Transverse colon (tissue), 4 donors: Measurements from ENCODE around the gene RPS2. TPM values are rescaled to one million over a fixed set of nuclear protein-coding genes. Genes with fewer than 3 reads are reported as not detected.
"Not testable (repeated sequence)": the region's sequence is repeated elsewhere in the genome, so short reads cannot be mapped to it uniquely, and the experiment has no call there.

ENCODE experiments used
- DNase-seq: peaks from one replicate; pipeline ENCODE4 v3.0.0-alpha.2; 2019
- H3K27ac ChIP-seq, 4 donors: fragments of 200-600 bp; sonication (generic); 2 replicates each; pipeline ENCODE4 v1.5.1; 2016 to 2018; ENCODE audit warnings: inconsistent platforms in 4 of 4
- H3K27me3 ChIP-seq: fragments of 200-600 bp; sonication (generic); 2 replicates; pipeline ENCODE4 v1.5.1; 2017; ENCODE audit warnings: inconsistent platforms
- H3K36me3 ChIP-seq, 4 donors: fragments of 200-600 bp; sonication (generic); 2 replicates each; pipeline ENCODE4 v1.5.1; 2017 to 2019; ENCODE audit warnings: inconsistent platforms in 4 of 4
- H3K4me1 ChIP-seq, 4 donors: fragments of 200-600 bp; sonication (generic); 2 replicates each; pipeline ENCODE4 v1.5.1; 2017 to 2020; ENCODE audit warnings: inconsistent platforms in 4 of 4
- H3K4me3 ChIP-seq, 4 donors: fragments of 200-600 bp; sonication (generic); 1 replicate in 1 of 4; 2 replicates in 3 of 4; pipeline versions ENCODE4 v1.5.1 to v1.6.1; 2017 to 2019; ENCODE audit warnings: inconsistent platforms in 4 of 4
- H3K9me3 ChIP-seq, 2 donors: fragments of 200-600 bp; sonication (generic); 2 replicates each; pipeline ENCODE4 v1.5.1; 2017 to 2019; ENCODE audit warnings: inconsistent platforms in 2 of 2
- EP300 ChIP-seq: sonication (generic); formaldehyde crosslinking; IDR thresholded peaks from one replicate; pipeline ENCODE4 v1.6.1; 2017; ENCODE audit warnings: antibody characterized with exemption, low read depth
- POLR2A ChIP-seq: fragments of 450-650 bp; IDR thresholded peaks from one replicate; pipeline ENCODE4 v1.6.1; 2016; ENCODE audit warnings: antibody characterized with exemption, mild to moderate bottlenecking, moderate library complexity
- POLR2AphosphoS5 ChIP-seq, 3 donors: sonication (generic); formaldehyde crosslinking; IDR thresholded peaks; one replicate each; pipeline ENCODE4 v1.6.1; 2016; ENCODE audit warnings: antibody characterized with exemption in 3 of 3
- WGBS, 2 donors: methylation state at CpG; one replicate each; pipeline ENCODE4 v1.1.5; 2018; ENCODE audit warnings: low coverage in 1 of 2; 5-methylcytosine and 5-hydroxymethylcytosine counted together
- in situ Hi-C, 4 donors: fragments of 200-750 bp; cut with MboI; loops; one replicate each; pipeline versions ENCODE4 v1.15.0 to v1.15.1; 2017; ENCODE audit warnings: low sequenced_read_pairs in 3 of 4, low pct_ligation_motif_present in 1 of 4, low pct_unique_long_range_greater_than_20kb in 1 of 4
- intact Hi-C: fragments of 100-400 bp; cut with DNase I; formaldehyde crosslinking; loops from one replicate; pipeline ENCODE4 v1.15.1; 2023; ENCODE audit warnings: low total_unique reads
- total RNA-seq, 4 donors: library from RNA; depleted of rRNA; stranded (reverse); fragments of >200 nt; gene quantifications; one replicate each; pipeline ENCODE4 v1.1.0, GENCODE V29; 2016
- TF ChIP-seq, protein P1 (sequence below), 5 experiments: fragments of 200-600 bp in 3 of 5; fragments of 450-650 bp in 2 of 5; sonication (generic) in 3 of 5; IDR thresholded peaks; 1 replicate in 2 of 5; 2 replicates in 3 of 5; pipeline ENCODE4 v1.5.1; 2016 to 2017; ENCODE audit warnings: antibody characterized with exemption in 5 of 5, inconsistent platforms in 3 of 5, mild to moderate bottlenecking in 2 of 5, moderate library complexity in 1 of 5

The RPS2 gene
- 1,000 to 10,000 TPM in 3 of 4 donors, 100 to 1,000 TPM in 1; 896 to 2,085 (median 1,613) TPM for total RNA-seq

GRCh38 chr16:1964506-1965395 is at the start of gene RPS2:
RPS2 (minus strand) TSS chr16:1964826; CDS start chr16:1964625, 201 bp downstream.
- Histone ChIP-seq H3K36me3 (peaks cover 0 to 16% (median 6%) of the 10 kb centered on the region in 4 donors), H3K27me3 (no peaks in the 10 kb centered on the region), H3K4me3 (peak within 1 kb of the TSS; percentile 84 to 99 (median 90)), H3K27ac (peak within 1 kb of the TSS; percentile 96 to 99 (median 98)), H3K4me1 (peaks cover 8 to 44% (median 35%) of the 10 kb centered on the region in 4 donors), H3K9me3 (no peaks in the 10 kb centered on the region)
- peak; percentile 99 for TF ChIP-seq POLR2A
- TF ChIP-seq, protein P1, sequence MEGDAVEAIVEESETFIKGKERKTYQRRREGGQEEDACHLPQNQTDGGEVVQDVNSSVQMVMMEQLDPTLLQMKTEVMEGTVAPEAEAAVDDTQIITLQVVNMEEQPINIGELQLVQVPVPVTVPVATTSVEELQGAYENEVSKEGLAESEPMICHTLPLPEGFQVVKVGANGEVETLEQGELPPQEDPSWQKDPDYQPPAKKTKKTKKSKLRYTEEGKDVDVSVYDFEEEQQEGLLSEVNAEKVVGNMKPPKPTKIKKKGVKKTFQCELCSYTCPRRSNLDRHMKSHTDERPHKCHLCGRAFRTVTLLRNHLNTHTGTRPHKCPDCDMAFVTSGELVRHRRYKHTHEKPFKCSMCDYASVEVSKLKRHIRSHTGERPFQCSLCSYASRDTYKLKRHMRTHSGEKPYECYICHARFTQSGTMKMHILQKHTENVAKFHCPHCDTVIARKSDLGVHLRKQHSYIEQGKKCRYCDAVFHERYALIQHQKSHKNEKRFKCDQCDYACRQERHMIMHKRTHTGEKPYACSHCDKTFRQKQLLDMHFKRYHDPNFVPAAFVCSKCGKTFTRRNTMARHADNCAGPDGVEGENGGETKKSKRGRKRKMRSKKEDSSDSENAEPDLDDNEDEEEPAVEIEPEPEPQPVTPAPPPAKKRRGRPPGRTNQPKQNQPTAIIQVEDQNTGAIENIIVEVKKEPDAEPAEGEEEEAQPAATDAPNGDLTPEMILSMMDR (IDR thresholded peaks at IDR 0.05) = peak in 1 of 5 experiments; percentile 11
- peak; percentile 97 to 100 (median 99) for TF ChIP-seq POLR2AphosphoS5 (IDR thresholded peaks at IDR 0.05)
- TF ChIP-seq EP300 = no peak
- in situ Hi-C loops = no loop called here
- intact Hi-C loops = no loop called here
- DNase-seq = peak; percentile 99
- WGBS, 2 donors = 0% methylated on average over 35 of the region's 97 CpGs; no CpG with 5 or more reads in 1 of the 2 donors

DNA sequence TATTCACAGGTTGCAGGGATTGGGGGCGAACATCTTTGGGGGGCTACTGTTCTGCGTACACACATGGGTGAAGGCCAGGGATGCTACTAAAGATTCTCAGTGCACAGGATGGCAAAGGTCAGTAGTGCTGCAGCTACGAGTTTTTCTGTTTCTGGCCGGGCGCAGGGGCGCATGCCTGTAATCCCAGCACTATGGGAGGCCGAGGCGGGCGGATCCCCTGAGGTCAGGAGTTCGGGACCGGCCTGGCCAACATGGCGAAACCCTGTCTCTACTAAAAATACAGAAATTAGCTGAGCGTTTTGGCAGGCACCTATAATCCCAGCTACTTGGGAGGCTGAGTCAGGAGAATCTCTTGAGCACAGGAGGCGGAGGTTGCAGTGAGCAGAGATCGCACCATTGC is 48.9 kb upstream of the RPS2 start:
- TF ChIP-seq EP300 (no peak), POLR2A (no peak), POLR2AphosphoS5 (IDR thresholded peaks at IDR 0.05) (no peak)
- TF ChIP-seq, protein P1 (IDR thresholded peaks at IDR 0.05) = no peak
- Histone ChIP-seq H3K27ac (no peak overlapping the region), H3K9me3 (no peaks in the 10 kb centered on the region), H3K4me1 (peaks cover 9 to 29% (median 25%) of the 10 kb centered on the region in 4 donors), H3K27me3 (peaks cover 3% of the 10 kb centered on the region), H3K36me3 (no peaks in the 10 kb centered on the region), H3K4me3 (no peak overlapping the region)
- intact Hi-C loops (no loop called here), in situ Hi-C loops (loop anchor here in 2 of 4 donors (10.0 to 25.0 kb wide), 2 partner anchors 124 to 131 kb away; partner anchors contain the start of genes RAB26 (in 2 of the 2) and PKD1 (in 1 of the 2))
- no peak for DNase-seq
- WGBS, 2 donors = 87 to 100% methylated on average over 2 to 15 of the region's 15 CpGs

- H3K36me3 ChIP-seq, H3K9me3 ChIP-seq, H3K27me3 ChIP-seq, intact Hi-C loops, H3K27ac ChIP-seq, H3K4me3 ChIP-seq, DNase-seq: not testable (repeated sequence)
- in situ Hi-C loops = loop anchor here in 2 of 4 donors (10.0 to 25.0 kb wide), 2 partner anchors 126 to 133 kb away; partner anchors contain the start of genes RAB26 (in 2 of the 2) and PKD1 (in 1 of the 2)
- peaks cover 24 to 47% (median 41%) of the 10 kb centered on the region in 4 donors for H3K4me1 ChIP-seq
- 81 to 82% methylated on average over 8 to 9 of the region's 9 CpGs for WGBS, 2 donors
These were observed 47.1 kb upstream of the RPS2 start for GRCh38 chr16:2011726-2012125.

GRCh38 chr16:2009791-2010510 is 45.3 kb upstream of the RPS2 start, which contains the start of gene ZNF598:
ZNF598 (minus strand) TSS chr16:2009821.
- in situ Hi-C loops = loop anchor here in 2 of 4 donors (10.0 to 25.0 kb wide), 2 partner anchors 127 to 135 kb away; partner anchors contain the start of genes RAB26 (in 2 of the 2) and PKD1 (in 1 of the 2)
- TF ChIP-seq POLR2A (peak; percentile 98), EP300 (no peak), POLR2AphosphoS5 (IDR thresholded peaks at IDR 0.05) (peak; percentile 94 to 97 (median 96))
- TF ChIP-seq, protein P1 (IDR thresholded peaks at IDR 0.05) = peak in 1 of 5 experiments; percentile 25
- Histone ChIP-seq H3K9me3 (no peaks in the 10 kb centered on the region), H3K4me1 (peaks cover 24 to 45% (median 37%) of the 10 kb centered on the region in 4 donors), H3K4me3 (peak within 1 kb of the TSS; percentile 78 to 98 (median 85)), H3K27ac (peak within 1 kb of the TSS; percentile 93 to 98 (median 94)), H3K36me3 (no peaks in the 10 kb centered on the region), H3K27me3 (no peaks in the 10 kb centered on the region)
- 0 to 3% methylated on average over 2 to 51 of the region's 52 CpGs for WGBS, 2 donors
- intact Hi-C loops = loop anchor here (10.0 kb wide), 1 partner anchor 225 kb away; the partner anchor contains the start of gene DNASE1L2
- peak; percentile 86 for DNase-seq
